ENCODE measurements around the gene TRMT11. TPM values are rescaled to one million over a fixed set of nuclear protein-coding genes. Genes with fewer than 3 reads are reported as not detected.

Gene TRMT11
- total RNA-seq, 1 experiment from 2014 or later: 17.9 TPM

- Histone ChIP-seq H2AFZ (ENCODE audit: low read length) (no peak overlapping the region), H3K9ac (ENCODE audit: low read length) (no peak overlapping the region), H3K9me3 (ENCODE audit: low read length) (no peaks in the 10 kb centered on the region), H3K4me2 (ENCODE audit: low read length) (no peak overlapping the region), H3K4me1 (ENCODE audit: insufficient read depth, low read length) (no peaks in the 10 kb centered on the region), H3K27ac (ENCODE audit: low read length) (no peak overlapping the region), H3K9me2 (replicated peaks; ENCODE audit: low read length) (no peaks in the 10 kb centered on the region), H3K79me2 (ENCODE audit: low read length) (no peaks in the 10 kb centered on the region), H4K20me1 (ENCODE audit: low read length) (no peaks in the 10 kb centered on the region), H3F3A (ENCODE audit: low read length, unreplicated experiment) (no peaks in the 10 kb centered on the region), H3K27me3 (ENCODE audit: low read length) (no peaks in the 10 kb centered on the region), H3K4me3 (ENCODE audit: low read length) (no peak overlapping the region), H3K36me3 (ENCODE audit: low read depth, low read length) (0 out of 2 replicates have a peak, but pooled peaks cover 4% of the 10 kb centered on the region)
- CTCF ChIA-PET: no interaction called here
- no peak for ATAC-seq
- TF ChIP-seq, protein P1, sequence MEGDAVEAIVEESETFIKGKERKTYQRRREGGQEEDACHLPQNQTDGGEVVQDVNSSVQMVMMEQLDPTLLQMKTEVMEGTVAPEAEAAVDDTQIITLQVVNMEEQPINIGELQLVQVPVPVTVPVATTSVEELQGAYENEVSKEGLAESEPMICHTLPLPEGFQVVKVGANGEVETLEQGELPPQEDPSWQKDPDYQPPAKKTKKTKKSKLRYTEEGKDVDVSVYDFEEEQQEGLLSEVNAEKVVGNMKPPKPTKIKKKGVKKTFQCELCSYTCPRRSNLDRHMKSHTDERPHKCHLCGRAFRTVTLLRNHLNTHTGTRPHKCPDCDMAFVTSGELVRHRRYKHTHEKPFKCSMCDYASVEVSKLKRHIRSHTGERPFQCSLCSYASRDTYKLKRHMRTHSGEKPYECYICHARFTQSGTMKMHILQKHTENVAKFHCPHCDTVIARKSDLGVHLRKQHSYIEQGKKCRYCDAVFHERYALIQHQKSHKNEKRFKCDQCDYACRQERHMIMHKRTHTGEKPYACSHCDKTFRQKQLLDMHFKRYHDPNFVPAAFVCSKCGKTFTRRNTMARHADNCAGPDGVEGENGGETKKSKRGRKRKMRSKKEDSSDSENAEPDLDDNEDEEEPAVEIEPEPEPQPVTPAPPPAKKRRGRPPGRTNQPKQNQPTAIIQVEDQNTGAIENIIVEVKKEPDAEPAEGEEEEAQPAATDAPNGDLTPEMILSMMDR (conservative IDR thresholded peaks at IDR 0.05; ENCODE audit: low read depth, low read length): no peak
- TF ChIP-seq EZH2 (IDR thresholded peaks at IDR 0.05; ENCODE audit: low read length, unreplicated experiment): no peak
- TF ChIP-seq EZH2phosphoT487 (IDR thresholded peaks at IDR 0.05; ENCODE audit: borderline replicate concordance, low read length): no peak
- no TSS peak for BruUV-seq (replicated peaks)
- intact Hi-C loops (cut with micrococcal nuclease): no loop called here
- POLR2A ChIA-PET (ENCODE audit: unreplicated experiment): no interaction called here
- no peak for DNase-seq
Observed at GRCh38 chr6:126083875-126084274, 97.5 kb downstream of the TRMT11 start.

- no peaks in the 10 kb centered on the region for H3K27me3 ChIP-seq (ENCODE audit: low read length)
- 0 out of 2 replicates have a peak, but pooled peaks cover 4% of the 10 kb centered on the region for H3K36me3 ChIP-seq (ENCODE audit: low read depth, low read length)
- ChIA-PET POLR2A (ENCODE audit: unreplicated experiment) (no interaction called here), CTCF (no interaction called here)
- no peak for DNase-seq
- H3K9ac ChIP-seq (ENCODE audit: low read length): no peak overlapping the region
- no peak for ATAC-seq
- no peak overlapping the region for H3K27ac ChIP-seq (ENCODE audit: low read length)
- no TSS peak for BruUV-seq (replicated peaks)
- H3K4me3 ChIP-seq (ENCODE audit: low read length): no peak overlapping the region
- no peaks in the 10 kb centered on the region for H3K9me2 ChIP-seq (replicated peaks; ENCODE audit: low read length)
- no peaks in the 10 kb centered on the region for H4K20me1 ChIP-seq (ENCODE audit: low read length)
- H3K9me3 ChIP-seq (ENCODE audit: low read length): no peaks in the 10 kb centered on the region
- H3K4me1 ChIP-seq (ENCODE audit: insufficient read depth, low read length): no peaks in the 10 kb centered on the region
- no peak overlapping the region for H2AFZ ChIP-seq (ENCODE audit: low read length)
- H3K4me2 ChIP-seq (ENCODE audit: low read length): no peak overlapping the region
- H3F3A ChIP-seq (ENCODE audit: low read length, unreplicated experiment): no peaks in the 10 kb centered on the region
- no peaks in the 10 kb centered on the region for H3K79me2 ChIP-seq (ENCODE audit: low read length)
- intact Hi-C loops (cut with micrococcal nuclease): no loop called here
- no peak for TF ChIP-seq EZH2phosphoT487 (IDR thresholded peaks at IDR 0.05; ENCODE audit: borderline replicate concordance, low read length)
- no peak for TF ChIP-seq EZH2 (IDR thresholded peaks at IDR 0.05; ENCODE audit: low read length, unreplicated experiment)
- TF ChIP-seq, protein P1 (conservative IDR thresholded peaks at IDR 0.05; ENCODE audit: low read depth, low read length): no peak
Observed at GRCh38 chr6:126086560-126086959, 100.2 kb downstream of the TRMT11 start.

Other genes starting within 250 kb of the TRMT11 start
- not detected in 2 replicates for gene HEY2, start 236.9 kb upstream of the TRMT11 start, total RNA-seq (2014; rRNA removed)
- 12.1 and 13.4 TPM in 2 replicates for gene NCOA7, start 195.6 kb upstream of the TRMT11 start, total RNA-seq (2014; rRNA removed)
- gene HINT3, start 29.8 kb upstream of the TRMT11 start, total RNA-seq (2014; rRNA removed): 7.8 and 8.0 TPM in 2 replicates